ENCODE measurements around the gene ZFAND3. TPM values are rescaled to one million over a fixed set of nuclear protein-coding genes. Genes with fewer than 3 reads are reported as not detected.
"Not testable (repeated sequence)": the region's sequence is repeated elsewhere in the genome, so short reads cannot be mapped to it uniquely, and the experiment has no call there.

Gene ZFAND3
- total and polyA plus RNA-seq, 8 donors = 19.8 to 164 (median 37.3) TPM

DNA sequence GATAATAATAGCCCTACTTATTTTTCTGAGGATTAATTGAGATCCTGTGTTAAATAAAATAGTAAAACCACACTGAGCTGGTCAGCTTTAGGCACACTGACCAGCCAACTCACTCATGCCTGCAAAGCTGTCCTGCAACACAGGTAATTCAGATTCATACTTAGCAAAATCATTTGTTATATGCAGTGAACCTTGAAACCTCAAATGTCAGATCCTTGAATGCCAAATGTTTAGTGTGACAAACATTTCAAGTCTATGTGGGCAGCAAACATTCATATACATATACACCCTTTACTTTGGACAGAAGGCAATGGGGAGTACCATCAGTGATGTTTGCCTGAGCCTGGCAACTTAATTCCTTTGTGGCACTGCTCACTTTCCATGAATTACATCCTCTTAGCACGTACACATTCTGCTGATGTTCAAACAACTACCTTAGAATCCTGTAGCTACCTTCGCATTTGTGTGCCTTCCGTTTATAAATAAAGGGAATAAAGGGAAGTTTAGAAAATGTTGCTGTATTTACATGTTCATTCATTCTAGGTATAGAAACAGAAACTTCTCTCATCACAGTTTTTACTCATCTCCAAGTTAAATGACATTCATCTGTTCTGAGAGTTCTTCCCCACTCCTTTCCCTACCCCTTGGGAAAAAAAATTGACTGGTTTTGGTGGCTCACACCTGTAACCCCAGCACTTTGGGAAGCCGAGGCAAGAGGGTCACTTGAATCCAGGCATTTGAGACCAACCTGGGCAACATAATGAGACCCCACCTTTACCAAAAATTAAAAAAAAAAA is 140.8 kb downstream of the ZFAND3 start:
- WGBS, 5 donors = 89 to 95% (median 91%) methylated on average over 4 of the region's 4 CpGs
- TF ChIP-seq POLR2A (IDR thresholded peaks at IDR 0.05) = no peak
- TF ChIP-seq, protein P1, sequence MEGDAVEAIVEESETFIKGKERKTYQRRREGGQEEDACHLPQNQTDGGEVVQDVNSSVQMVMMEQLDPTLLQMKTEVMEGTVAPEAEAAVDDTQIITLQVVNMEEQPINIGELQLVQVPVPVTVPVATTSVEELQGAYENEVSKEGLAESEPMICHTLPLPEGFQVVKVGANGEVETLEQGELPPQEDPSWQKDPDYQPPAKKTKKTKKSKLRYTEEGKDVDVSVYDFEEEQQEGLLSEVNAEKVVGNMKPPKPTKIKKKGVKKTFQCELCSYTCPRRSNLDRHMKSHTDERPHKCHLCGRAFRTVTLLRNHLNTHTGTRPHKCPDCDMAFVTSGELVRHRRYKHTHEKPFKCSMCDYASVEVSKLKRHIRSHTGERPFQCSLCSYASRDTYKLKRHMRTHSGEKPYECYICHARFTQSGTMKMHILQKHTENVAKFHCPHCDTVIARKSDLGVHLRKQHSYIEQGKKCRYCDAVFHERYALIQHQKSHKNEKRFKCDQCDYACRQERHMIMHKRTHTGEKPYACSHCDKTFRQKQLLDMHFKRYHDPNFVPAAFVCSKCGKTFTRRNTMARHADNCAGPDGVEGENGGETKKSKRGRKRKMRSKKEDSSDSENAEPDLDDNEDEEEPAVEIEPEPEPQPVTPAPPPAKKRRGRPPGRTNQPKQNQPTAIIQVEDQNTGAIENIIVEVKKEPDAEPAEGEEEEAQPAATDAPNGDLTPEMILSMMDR (IDR thresholded peaks at IDR 0.05) = no peak
- TF ChIP-seq POLR2AphosphoS5 (IDR thresholded peaks at IDR 0.05) = no peak
- TF ChIP-seq EP300 (IDR thresholded peaks at IDR 0.05) = no peak
- Histone ChIP-seq H3K27ac (no peak overlapping the region), H3K4me1 (peaks cover 1 to 48% (median 18%) of the 10 kb centered on the region in 4 donors), H3K36me3 (no peaks in the 10 kb centered on the region), H3K27me3 (no peaks in the 10 kb centered on the region), H3K9me3 (no peaks in the 10 kb centered on the region), H3K4me3 (no peak overlapping the region)
- DNase-seq = no peak
- intact Hi-C loops (cut with DNase I; ENCODE audit: low total_unique reads) = no loop called here

DNA sequence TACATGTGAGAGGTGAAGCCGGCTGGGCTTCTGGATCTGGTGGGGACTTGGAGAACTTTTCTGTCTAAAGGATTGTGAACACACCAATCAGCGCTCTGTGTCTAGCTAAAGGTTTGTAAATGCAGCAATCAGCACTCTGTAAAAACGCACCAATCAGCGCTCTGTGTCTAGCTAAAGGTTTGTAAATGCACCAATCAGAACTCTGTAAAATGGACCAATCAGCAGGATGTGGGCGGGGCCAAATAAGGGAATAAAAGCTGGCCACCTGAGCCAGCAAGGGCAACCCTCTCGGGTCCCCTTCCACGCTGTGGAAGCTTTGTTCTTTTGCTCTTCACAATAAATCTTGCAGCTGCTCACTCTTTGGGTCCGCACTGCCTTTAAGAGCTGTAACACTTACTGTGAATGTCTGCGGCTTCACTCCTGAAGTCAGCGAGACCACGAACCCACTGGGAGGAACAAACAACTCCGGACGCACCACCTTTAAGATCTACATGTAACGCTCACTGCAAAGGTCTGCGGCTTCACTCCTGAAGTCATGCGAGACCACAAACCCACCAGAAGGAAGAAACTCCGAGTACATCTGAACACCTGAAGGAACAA is 143.1 kb downstream of the ZFAND3 start:
- WGBS, 5 donors = 92 to 96% (median 94%) methylated on average over 17 of the region's 17 CpGs
- H3K36me3 ChIP-seq; H3K9me3 ChIP-seq; intact Hi-C loops (cut with DNase I; ENCODE audit: low total_unique reads); DNase-seq; H3K27me3 ChIP-seq; H3K27ac ChIP-seq; H3K4me3 ChIP-seq: not testable (repeated sequence)
- H3K4me1 ChIP-seq = peaks cover 5 to 37% (median 17%) of the 10 kb centered on the region in 4 donors

DNA sequence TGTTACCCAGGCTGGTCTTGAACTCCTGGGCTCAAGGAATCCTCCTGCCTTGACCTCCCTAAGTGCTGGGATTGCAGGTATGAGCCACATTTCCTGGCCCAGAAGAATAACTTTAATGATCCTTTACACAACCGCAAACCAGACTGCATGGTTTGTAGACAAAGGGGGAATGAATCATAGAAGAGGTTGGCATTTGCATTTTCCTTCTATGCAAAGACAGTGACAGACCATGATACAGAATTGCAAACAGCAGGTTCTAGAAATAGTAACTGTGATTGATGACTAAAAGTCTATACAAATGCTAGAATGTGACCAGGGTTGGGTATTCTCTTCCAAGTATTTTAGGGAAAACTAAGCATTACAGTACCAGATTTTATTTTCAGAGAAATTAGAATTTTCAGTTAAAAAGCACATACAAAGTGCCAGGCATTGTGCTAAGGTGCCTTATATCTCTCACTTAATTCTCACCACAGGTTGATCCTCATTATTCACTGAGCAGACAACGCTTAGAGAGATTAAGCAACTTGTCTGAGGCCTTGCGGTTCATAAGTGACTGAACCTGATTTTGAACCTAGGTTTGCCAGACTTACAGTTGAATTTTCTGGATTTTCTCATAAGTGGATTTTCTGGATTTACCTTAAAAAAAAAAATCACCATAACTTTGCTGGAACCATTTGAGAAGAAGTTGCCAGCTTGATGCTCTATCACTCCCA is 146.6 kb downstream of the ZFAND3 start:
- no peaks in the 10 kb centered on the region for H3K9me3 ChIP-seq
- peaks cover 0 to 22% (median 15%) of the 10 kb centered on the region in 4 donors for H3K4me1 ChIP-seq
- H3K4me3 ChIP-seq = no peak overlapping the region
- no peak for DNase-seq
- WGBS, 5 donors = 82 to 91% (median 89%) methylated on average over 3 of the region's 3 CpGs
- H3K27me3 ChIP-seq = no peaks in the 10 kb centered on the region
- no peaks in the 10 kb centered on the region for H3K36me3 ChIP-seq
- intact Hi-C loops (cut with DNase I; ENCODE audit: low total_unique reads) = no loop called here
- no peak for TF ChIP-seq POLR2A (IDR thresholded peaks at IDR 0.05)
- no peak for TF ChIP-seq EP300 (IDR thresholded peaks at IDR 0.05)
- TF ChIP-seq, protein P1 (IDR thresholded peaks at IDR 0.05) = no peak
- peak in 1 of 3 donors; percentile 23 for TF ChIP-seq POLR2AphosphoS5 (IDR thresholded peaks at IDR 0.05)
- no peak overlapping the region for H3K27ac ChIP-seq

DNA sequence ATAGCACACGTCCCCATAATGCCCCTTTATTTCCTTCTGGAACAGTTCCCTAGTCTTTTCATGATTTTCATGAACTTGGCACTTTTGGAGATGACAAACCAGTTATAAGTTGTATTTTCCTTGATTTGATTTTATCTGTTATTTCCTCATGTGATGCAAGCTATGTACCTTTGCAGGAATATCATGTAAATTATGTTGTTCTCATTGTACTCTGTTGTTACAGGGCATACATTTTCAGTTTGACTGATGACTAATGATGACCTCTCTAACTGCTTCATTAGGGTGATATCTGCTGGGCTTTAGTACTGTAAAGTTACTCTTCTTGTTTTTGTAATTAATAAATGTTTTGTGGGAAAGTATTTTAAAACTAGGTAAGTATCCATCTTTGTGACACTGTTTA is 147.3 kb downstream of the ZFAND3 start:
- DNase-seq = no peak
- 42 to 60% (median 56%) methylated on average over 1 of the region's 1 CpG for WGBS, 5 donors
- TF ChIP-seq POLR2AphosphoS5 (IDR thresholded peaks at IDR 0.05) (no peak), POLR2A (IDR thresholded peaks at IDR 0.05) (no peak), EP300 (IDR thresholded peaks at IDR 0.05) (no peak)
- TF ChIP-seq, protein P1 (IDR thresholded peaks at IDR 0.05) = no peak
- Histone ChIP-seq H3K27ac (no peak overlapping the region), H3K9me3 (no peaks in the 10 kb centered on the region), H3K36me3 (no peaks in the 10 kb centered on the region), H3K4me3 (no peak overlapping the region), H3K4me1 (peaks cover 0 to 25% (median 16%) of the 10 kb centered on the region in 4 donors), H3K27me3 (no peaks in the 10 kb centered on the region)
- intact Hi-C loops (cut with DNase I; ENCODE audit: low total_unique reads) = no loop called here

Measured in stomach (tissue), 9 donors.